ENCODE measurements around the gene GOT1. TPM values are rescaled to one million over a fixed set of nuclear protein-coding genes. Genes with fewer than 3 reads are reported as not detected.

GOT1 gene
- total and polyA plus RNA-seq, 2 experiments from 2014 or later = 36.8 to 37.7 TPM

- TF ChIP-seq ZNF462 (CRISPR knock-in tag; IDR thresholded peaks at IDR 0.05) (no peak), JUNB (IDR thresholded peaks at IDR 0.05; ENCODE audit: unreplicated experiment) (no peak), CTCF (conservative IDR thresholded peaks at IDR 0.05; ENCODE audit: low read depth in 2 of 2) (no peak), EZH2phosphoT487 (IDR thresholded peaks at IDR 0.05; ENCODE audit: unreplicated experiment) (no peak)
These were observed 30.8 kb upstream of the GOT1 start (continued) for GRCh38 chr10:99461230-99461629.

GRCh38 chr10:99460070-99460469, 29.6 kb upstream of the GOT1 start:
- no peak for ATAC-seq
- Histone ChIP-seq H3K27ac (ENCODE audit: low read depth) (no peak overlapping the region), H3K36me3 (ENCODE audit: insufficient read depth) (no peaks in the 10 kb centered on the region), H3K4me1 (ENCODE audit: insufficient read depth) (no peaks in the 10 kb centered on the region), H4K20me1 (replicated peaks; ENCODE audit: insufficient read depth) (no peaks in the 10 kb centered on the region), H3K4me2 (no peak overlapping the region), H2AFZ (no peak overlapping the region), H3K4me3 (no peak overlapping the region), H3K27me3 (ENCODE audit: insufficient read depth) (no peaks in the 10 kb centered on the region), H3K9me2 (ENCODE audit: insufficient read depth) (no peaks in the 10 kb centered on the region; the same call in 1 of the 2 replicates), H3K79me2 (replicated peaks; ENCODE audit: insufficient read depth) (no peaks in the 10 kb centered on the region), H3F3A (replicated peaks; ENCODE audit: low read depth) (no peaks in the 10 kb centered on the region)
- Mint-ChIP-seq H3K9me3 (no peaks in the 10 kb centered on the region), H3K27me3 (ENCODE audit: insufficient read depth, low read depth, poor library complexity) (peaks cover 8% of the 10 kb centered on the region), H3K4me3 (no peak overlapping the region), H3K4me1 (no peaks in the 10 kb centered on the region), H3K27ac (no peak overlapping the region), H3K36me3 (ENCODE audit: low read depth) (no peaks in the 10 kb centered on the region)
- no peak for DNase-seq (ENCODE audit: low spot score)
- TF ChIP-seq CTCF (conservative IDR thresholded peaks at IDR 0.05; ENCODE audit: low read depth in 2 of 2) = no peak
- no peak for TF ChIP-seq ZNF331 (CRISPR knock-in tag; IDR thresholded peaks at IDR 0.05; ENCODE audit: low read depth)
- TF ChIP-seq STAT1 (IDR thresholded peaks at IDR 0.05; ENCODE audit: unreplicated experiment) = no peak
